ENCODE measurements around the gene MYBPC1. TPM values are rescaled to one million over a fixed set of nuclear protein-coding genes. Genes with fewer than 3 reads are reported as not detected.
"Not testable (repeated sequence)": the region's sequence is repeated elsewhere in the genome, so short reads cannot be mapped to it uniquely, and the experiment has no call there.

The MYBPC1 gene
- total RNA-seq, 1 donor from 2014 or later: not detected

- Mint-ChIP-seq H3K27ac (ENCODE audit: unreplicated experiment) (no peak overlapping the region), H3K27me3 (ENCODE audit: low read depth) (no peaks in the 10 kb centered on the region), H3K4me1 (peaks cover 35% of the 10 kb centered on the region), H3K36me3 (ENCODE audit: low read depth) (no peaks in the 10 kb centered on the region), H3K9me3 (no peaks in the 10 kb centered on the region), H3K4me3 (no peak overlapping the region)
- DNase-seq (ENCODE audit: low read depth, low spot score): peak; percentile 22
- TF ChIP-seq CTCF (conservative IDR thresholded peaks at IDR 0.05): peak; percentile 60
These were observed 75.4 kb downstream of the MYBPC1 start for GRCh38 chr12:101670007-101670671.

- Mint-ChIP-seq H3K36me3 (ENCODE audit: low read depth) (no peaks in the 10 kb centered on the region), H3K4me1 (peaks cover 26% of the 10 kb centered on the region), H3K9me3 (no peaks in the 10 kb centered on the region), H3K27ac (ENCODE audit: unreplicated experiment) (no peak overlapping the region), H3K4me3 (no peak overlapping the region), H3K27me3 (ENCODE audit: low read depth) (no peaks in the 10 kb centered on the region)
- TF ChIP-seq CTCF (conservative IDR thresholded peaks at IDR 0.05): no peak
- DNase-seq (ENCODE audit: low read depth, low spot score): no peak
These were observed 76.5 kb downstream of the MYBPC1 start for GRCh38 chr12:101671157-101671791.

- Mint-ChIP-seq H3K4me3 (no peak overlapping the region), H3K27me3 (ENCODE audit: low read depth) (no peaks in the 10 kb centered on the region), H3K4me1 (peaks cover 21% of the 10 kb centered on the region), H3K9me3 (no peaks in the 10 kb centered on the region), H3K27ac (ENCODE audit: unreplicated experiment) (no peak overlapping the region), H3K36me3 (ENCODE audit: low read depth) (no peaks in the 10 kb centered on the region)
- no peak for DNase-seq (ENCODE audit: low read depth, low spot score)
- TF ChIP-seq CTCF (conservative IDR thresholded peaks at IDR 0.05): no peak
These were observed 77.1 kb downstream of the MYBPC1 start for GRCh38 chr12:101671833-101672232.

- no peak for TF ChIP-seq CTCF (conservative IDR thresholded peaks at IDR 0.05)
- Mint-ChIP-seq H3K36me3 (ENCODE audit: low read depth) (no peaks in the 10 kb centered on the region), H3K9me3 (no peaks in the 10 kb centered on the region), H3K27me3 (ENCODE audit: low read depth) (no peaks in the 10 kb centered on the region), H3K27ac (ENCODE audit: unreplicated experiment) (no peak overlapping the region), H3K4me1 (peaks cover 5% of the 10 kb centered on the region), H3K4me3 (no peak overlapping the region)
- DNase-seq (ENCODE audit: low read depth, low spot score): no peak
These were observed 80.8 kb downstream of the MYBPC1 start for GRCh38 chr12:101675555-101675954.

GRCh38 chr12:101676497-101676896, 81.7 kb downstream of the MYBPC1 start:
- DNase-seq (ENCODE audit: low read depth, low spot score); H3K4me1 Mint-ChIP-seq; H3K4me3 Mint-ChIP-seq; H3K27me3 Mint-ChIP-seq (ENCODE audit: low read depth); H3K36me3 Mint-ChIP-seq (ENCODE audit: low read depth); H3K27ac Mint-ChIP-seq (ENCODE audit: unreplicated experiment); H3K9me3 Mint-ChIP-seq: not testable (repeated sequence)

- Mint-ChIP-seq H3K9me3 (no peaks in the 10 kb centered on the region), H3K36me3 (ENCODE audit: low read depth) (no peaks in the 10 kb centered on the region), H3K27me3 (ENCODE audit: low read depth) (no peaks in the 10 kb centered on the region), H3K4me3 (no peak overlapping the region), H3K4me1 (peaks cover 6% of the 10 kb centered on the region), H3K27ac (ENCODE audit: unreplicated experiment) (no peak overlapping the region)
- TF ChIP-seq CTCF (conservative IDR thresholded peaks at IDR 0.05): no peak
- no peak for DNase-seq (ENCODE audit: low read depth, low spot score)
These were observed 83.3 kb downstream of the MYBPC1 start for GRCh38 chr12:101678081-101678480.

All from neural crest cell (in vitro differentiated cells).